Stimulated activated CD8-positive, alpha-beta memory T cell treated with anti-CD3 and anti-CD28 coated beads, Interleukin-12 subunit alpha, Interleukin-12 subunit beta, amount 100 ng/mL, for 4 hours (primary cell): ENCODE results near the gene FCMR.
"Not testable (repeated sequence)": the region's sequence is repeated elsewhere in the genome, so short reads cannot be mapped to it uniquely, and the experiment has no call there.

ENCODE experiments used
- DNase-seq: peaks from one replicate; pipeline ENCODE4 v3.0.0-alpha.2; 2020; ENCODE audit warnings: low read depth

FCMR gene

GRCh38 chr1:206949208-206949607, 27.5 kb upstream of the FCMR start:
- no peak for DNase-seq

- no peak for DNase-seq
Observed at GRCh38 chr1:206947255-206947654, 25.5 kb upstream of the FCMR start.

GRCh38 chr1:206946261-206946660, 24.5 kb upstream of the FCMR start, which contains the start of gene PIGR:
TSS of gene PIGR (minus strand) at chr1:206946466. CDS start at chr1:206940531, 5,935 bp downstream.
- DNase-seq = no peak

DNA sequence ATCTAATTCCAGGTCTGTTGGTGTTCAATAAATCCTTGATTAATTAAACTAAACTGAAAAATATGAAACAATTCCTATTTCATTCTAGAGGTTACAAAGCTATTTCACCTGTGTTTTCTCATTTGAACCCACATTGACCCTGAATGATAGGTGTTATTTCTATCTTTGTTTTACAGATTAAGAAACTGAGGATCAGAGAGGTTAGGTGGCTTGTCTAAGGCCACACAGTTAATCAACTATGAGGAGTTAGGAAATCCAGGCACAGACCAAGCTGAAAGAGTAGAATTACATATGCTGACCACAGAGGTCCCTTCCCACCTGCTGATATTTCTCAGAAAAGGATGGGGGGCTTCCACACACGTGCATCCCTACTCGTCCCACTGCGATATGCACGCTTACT, 24.0 kb upstream of the FCMR start:
- no peak for DNase-seq

GRCh38 chr1:206944703-206945102, 23.0 kb upstream of the FCMR start:
- DNase-seq = no peak

DNA sequence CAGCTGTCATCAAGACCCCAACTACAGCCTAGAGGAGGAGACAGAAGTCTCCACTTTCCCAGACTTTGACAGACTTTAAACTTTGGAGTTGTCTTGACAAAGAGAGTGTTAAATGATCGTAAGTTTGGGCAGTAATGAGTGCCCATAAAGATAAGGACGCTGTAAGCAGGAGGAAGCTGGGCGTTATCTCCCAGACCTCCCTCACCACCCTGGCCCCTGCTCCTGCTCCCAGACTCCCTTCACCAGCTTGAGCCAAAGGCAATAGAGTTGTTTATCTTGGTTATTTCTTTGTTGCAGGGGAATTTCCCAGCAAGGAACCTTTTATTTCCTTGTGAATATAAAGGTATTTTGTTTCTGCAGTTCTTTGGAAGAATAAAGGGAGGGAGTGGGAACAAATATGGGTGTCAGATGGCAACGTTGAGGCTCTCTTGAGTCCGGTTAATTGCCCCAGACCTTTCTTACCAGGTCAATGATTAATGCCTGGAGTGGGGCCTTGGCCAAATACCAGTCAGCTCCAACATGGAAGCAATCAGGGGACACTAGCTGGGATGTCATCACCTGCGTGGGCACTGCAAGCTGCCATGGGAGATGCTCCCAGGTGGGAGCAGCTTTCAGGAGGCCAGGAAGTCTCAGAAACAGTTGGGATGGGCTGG, 20.2 kb upstream of the FCMR start:
- DNase-seq = no peak

DNA sequence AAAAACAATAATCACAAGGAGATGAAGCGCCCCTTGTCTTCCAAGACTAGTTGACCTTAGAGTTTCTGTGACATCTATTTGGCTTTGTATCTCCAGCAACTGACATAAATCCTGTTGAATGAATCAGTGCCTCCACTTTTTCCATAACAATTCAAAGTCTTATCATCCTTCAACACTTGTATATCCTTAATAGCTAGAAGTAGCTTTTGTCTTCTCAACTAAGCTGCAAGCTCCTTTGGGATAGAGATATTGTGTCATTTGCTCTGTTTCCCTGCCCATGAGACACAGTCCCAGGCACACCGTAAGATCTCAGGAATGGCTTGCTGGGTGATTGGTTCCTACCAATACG, 18.8 kb upstream of the FCMR start:
- DNase-seq = no peak

- no peak for DNase-seq
Observed at GRCh38 chr1:206939841-206940587, 18.3 kb upstream of the FCMR start.

GRCh38 chr1:206939131-206939530, 17.4 kb upstream of the FCMR start:
- no peak for DNase-seq

- no peak for DNase-seq
Observed at GRCh38 chr1:206937425-206937824, 15.7 kb upstream of the FCMR start.

DNA sequence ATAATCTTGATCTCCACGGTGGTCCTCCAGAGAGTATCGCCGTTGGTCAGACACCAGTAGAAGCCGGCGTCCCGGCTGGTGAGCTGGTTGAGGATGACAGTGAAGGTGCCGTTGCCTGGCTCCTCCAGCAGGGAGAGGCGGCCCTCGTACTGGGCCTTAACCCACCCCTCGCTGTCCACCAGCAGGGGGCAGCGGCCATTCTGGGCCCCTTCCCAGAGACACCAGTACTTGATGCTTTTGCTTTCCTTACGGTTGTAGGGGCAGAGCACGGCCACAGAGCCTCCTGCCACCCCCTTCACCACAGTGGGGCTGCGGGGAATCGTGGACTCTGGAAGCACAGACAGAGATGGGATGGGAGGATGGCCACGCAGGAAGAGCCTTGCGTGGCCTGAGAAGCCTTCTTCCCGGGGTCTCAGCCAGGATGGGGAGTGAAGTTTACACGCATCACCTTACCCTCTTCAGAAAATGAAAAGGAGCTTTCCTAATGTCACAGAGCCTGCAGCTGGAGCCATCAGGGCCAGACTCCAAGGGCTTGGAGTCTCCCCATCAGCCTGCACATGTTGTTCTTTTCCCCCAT, 13.8 kb upstream of the FCMR start:
- no peak for DNase-seq

DNA sequence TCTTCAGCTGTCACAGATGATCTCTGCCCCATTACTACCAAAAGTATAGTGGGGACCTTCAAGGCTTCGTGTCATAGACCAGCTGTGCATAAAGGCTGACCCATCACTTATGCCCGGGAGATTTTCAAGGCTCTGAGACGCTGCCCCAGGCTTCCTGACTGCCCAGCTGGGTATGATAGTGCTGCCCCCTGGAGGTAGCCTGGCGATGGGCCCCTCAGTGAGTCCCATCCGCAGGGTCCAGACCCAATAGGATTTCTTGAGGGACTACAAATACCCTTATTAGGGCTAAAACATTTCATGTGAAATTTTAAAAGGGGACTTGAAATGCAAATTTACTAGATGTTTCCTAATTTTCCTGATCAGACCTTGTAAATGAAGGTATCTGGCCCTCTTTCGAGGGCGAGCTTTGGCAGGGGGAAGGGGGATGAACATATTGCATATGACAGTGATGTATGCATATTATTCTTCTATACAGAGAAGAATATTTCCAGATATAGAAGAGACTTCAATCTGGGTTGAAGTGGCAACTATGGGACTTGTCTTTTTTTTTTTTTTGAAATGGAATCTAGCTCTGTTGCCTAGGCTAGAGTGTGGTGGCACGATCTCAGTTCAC, 11.7 kb upstream of the FCMR start:
- peak; percentile 46 for DNase-seq

- DNase-seq = no peak
Observed at GRCh38 chr1:206932177-206932576, 10.4 kb upstream of the FCMR start.

- no peak for DNase-seq
Observed at GRCh38 chr1:206931709-206932108, 10.0 kb upstream of the FCMR start.

- DNase-seq = no peak
Observed at GRCh38 chr1:206930210-206930798, 8.6 kb upstream of the FCMR start.

DNA sequence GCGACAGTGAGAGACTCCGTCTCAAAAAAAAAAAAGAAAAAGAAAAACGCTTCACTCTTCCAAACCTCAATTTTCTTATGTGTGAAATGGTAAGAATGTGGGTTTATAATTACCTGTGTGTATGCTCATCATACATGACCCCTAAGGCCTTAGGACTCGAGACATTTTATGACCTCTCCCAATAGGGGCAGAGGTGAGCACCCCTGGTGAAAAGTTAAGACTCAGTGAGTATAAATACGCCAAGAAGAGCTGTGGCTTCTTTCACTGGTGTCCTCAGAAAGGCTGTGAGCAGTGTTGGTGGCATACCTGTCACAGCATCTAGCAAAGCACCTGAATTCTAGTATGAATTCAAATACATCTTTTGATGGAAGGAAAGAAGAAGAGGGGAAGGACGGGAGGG, 7.8 kb upstream of the FCMR start:
- DNase-seq = no peak

DNA sequence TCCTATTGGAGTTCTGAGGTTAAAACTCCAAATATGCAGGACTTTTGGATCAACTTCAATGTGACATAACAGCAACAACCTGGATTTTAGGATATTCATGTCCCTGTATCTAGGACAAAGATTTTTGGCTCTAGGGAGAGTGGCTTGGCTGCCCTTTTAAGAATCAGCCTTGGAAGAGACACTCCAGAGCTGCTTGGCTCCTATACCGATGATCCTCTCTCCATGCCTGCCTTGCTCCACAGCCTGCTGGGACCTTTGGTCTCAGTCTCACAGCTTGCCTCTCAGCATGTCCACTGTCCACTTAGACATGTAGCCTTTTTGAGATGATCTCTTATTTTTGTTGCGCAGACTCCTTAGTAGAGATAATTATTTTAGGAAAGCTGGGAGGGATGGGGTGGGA, 4.5 kb upstream of the FCMR start:
- DNase-seq = no peak

DNA sequence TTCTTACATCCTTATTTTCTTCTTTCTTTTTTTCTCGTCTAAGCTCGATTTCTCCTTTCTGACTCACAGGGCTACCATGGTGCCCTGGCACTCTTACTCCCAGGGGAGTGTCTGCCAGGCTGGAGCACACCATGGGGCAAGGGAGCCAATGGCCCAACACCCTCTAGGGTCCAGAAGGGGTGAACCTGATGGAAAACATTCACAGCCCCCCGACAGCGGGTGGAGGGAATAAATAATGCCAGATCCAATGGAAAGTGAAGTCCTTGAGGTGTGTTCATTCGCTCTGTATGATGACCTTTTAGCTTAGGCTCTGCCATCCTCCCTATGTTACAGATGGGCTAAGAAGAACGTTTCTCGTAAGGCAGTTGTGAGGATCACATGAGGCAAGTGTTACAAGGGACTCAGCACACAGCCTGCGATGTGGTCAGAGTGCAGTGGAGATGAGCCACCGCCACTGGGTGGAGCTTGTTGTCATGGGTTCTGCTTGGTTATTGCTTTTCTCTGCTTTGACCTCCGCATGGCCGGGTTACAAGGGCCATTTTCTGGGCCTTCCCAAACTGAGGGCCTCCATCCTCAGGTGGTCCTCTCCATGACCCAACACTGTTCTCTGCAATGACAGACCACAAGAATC, 3.5 kb upstream of the FCMR start:
- peak; percentile 55 for DNase-seq

- DNase-seq = no peak
Observed at GRCh38 chr1:206924592-206925105, 2.9 kb upstream of the FCMR start.

GRCh38 chr1:206923961-206924557, 2.3 kb upstream of the FCMR start:
- DNase-seq = not testable (repeated sequence)
